Measurements from ENCODE around the gene KRTCAP3. TPM values are rescaled to one million over a fixed set of nuclear protein-coding genes. Genes with fewer than 3 reads are reported as not detected.
A peak's percentile ranks its signal among the peaks of the same experiment; 100 is the strongest.

Gene KRTCAP3
- total and polyA plus RNA-seq, 2 donors from 2014 or later = 17.2 to 32.1 TPM

DNA sequence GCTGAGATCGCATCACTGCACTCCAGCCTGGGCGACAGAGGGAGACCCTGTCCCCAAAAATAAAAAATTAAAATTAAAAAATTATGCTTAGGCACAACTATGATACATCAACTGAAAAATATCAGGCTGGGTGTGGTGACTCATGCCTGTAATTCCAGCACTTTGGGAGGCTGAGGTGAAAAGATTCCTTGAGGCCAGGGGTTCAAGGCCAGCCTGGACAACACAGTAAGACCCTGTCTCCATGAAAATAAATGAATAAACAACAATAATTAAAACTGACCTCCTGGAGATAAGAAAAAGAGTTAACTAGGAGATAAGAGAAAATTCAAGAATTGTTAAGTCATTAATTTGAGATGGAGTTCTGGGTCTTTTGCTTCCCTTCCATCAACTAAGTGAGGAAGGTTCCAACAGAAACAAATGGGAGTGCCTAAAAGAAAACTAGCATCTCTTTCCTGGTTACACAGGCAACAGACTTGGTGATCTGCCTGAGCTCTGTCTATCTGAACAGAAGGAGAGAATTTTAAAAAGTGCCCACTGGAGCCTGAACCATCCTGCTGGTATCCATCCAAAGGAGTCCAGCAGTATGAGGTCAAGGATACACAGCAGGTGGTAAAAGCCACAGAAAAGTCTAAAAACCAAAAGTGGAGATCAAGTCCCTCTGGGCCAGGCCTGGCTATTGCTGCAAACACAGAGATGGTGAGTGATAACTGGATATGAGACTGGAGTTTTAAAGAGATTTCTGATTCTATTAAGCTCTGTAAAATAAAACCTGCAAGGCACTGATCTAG lies 41.6 kb upstream of the KRTCAP3 start:
- no peak overlapping the region for H3K9ac ChIP-seq (ENCODE audit: low read length in 3 of 3)
- no peak for FAIRE-seq
- TF ChIP-seq, protein P1, sequence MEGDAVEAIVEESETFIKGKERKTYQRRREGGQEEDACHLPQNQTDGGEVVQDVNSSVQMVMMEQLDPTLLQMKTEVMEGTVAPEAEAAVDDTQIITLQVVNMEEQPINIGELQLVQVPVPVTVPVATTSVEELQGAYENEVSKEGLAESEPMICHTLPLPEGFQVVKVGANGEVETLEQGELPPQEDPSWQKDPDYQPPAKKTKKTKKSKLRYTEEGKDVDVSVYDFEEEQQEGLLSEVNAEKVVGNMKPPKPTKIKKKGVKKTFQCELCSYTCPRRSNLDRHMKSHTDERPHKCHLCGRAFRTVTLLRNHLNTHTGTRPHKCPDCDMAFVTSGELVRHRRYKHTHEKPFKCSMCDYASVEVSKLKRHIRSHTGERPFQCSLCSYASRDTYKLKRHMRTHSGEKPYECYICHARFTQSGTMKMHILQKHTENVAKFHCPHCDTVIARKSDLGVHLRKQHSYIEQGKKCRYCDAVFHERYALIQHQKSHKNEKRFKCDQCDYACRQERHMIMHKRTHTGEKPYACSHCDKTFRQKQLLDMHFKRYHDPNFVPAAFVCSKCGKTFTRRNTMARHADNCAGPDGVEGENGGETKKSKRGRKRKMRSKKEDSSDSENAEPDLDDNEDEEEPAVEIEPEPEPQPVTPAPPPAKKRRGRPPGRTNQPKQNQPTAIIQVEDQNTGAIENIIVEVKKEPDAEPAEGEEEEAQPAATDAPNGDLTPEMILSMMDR (IDR thresholded peaks at IDR 0.05; ENCODE audit: borderline replicate concordance, extremely low read depth, insufficient read depth) = no peak

DNA sequence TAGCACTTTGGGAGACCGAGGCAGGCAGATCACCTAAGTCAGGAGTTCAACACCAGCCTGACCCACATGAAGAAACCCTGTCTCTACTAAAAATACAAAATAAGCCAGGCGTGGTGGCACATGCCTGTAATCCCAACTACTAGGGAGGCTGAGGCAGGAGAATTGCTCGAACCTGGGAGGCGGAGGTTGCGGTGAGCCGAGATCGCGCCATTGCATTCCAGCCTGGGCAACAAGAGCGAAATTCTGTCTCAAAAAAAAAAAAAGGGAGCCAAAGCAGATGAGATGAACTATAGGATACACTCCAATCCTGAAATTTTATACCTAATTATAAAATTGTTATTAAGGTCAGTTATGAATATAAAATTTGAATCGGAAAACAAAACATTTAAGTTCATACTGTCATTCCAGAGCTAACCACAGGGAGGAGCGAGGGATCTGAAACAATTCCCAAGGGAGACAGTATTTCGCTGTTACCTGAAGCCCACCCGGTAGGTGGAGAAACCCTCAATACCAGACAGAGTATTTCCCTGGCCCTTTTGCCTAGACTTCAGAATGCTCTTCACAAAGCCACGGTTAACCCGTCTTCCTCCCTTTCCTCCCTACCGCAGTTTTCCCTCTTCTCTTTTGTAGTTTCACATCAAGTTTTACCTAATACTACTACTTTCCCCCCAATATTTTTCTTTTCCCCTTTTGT lies 34.2 kb upstream of the KRTCAP3 start:
- no peaks in the 10 kb centered on the region for H3K9me3 ChIP-seq (ENCODE audit: control insufficient read depth in 2 of 3, insufficient read depth in 1 of 3, low read length in 3 of 3)
- FAIRE-seq (no peak), DNase-seq (peak in 4 of 5 donors; percentile 59 to 81 (median 67))
- H3K4me1 ChIP-seq (ENCODE audit: control insufficient read depth in 2 of 3, insufficient read depth in 2 of 3, low read depth in 1 of 3, low read length in 3 of 3) = peaks cover 0 to 7% (median 7%) of the 10 kb centered on the region in 3 donors
- H3K27ac ChIP-seq (ENCODE audit: low read depth in 2 of 2, low read length in 2 of 2) = no peak overlapping the region
- peak overlapping the region; percentile 56 to 86 (median 81) for H3K4me3 ChIP-seq (ENCODE audit: low read length in 3 of 3)
- H3K9ac ChIP-seq (ENCODE audit: low read length in 3 of 3) = peak overlapping the region in 1 of 3 donors; percentile 24
- no peaks in the 10 kb centered on the region for H3K27me3 ChIP-seq (ENCODE audit: control insufficient read depth, insufficient read depth, low read length)
- intact Hi-C loops (cut with DNase I) = no loop called here
- no peaks in the 10 kb centered on the region for H3K36me3 ChIP-seq (ENCODE audit: control insufficient read depth in 2 of 3, insufficient read depth in 3 of 3, low read length in 3 of 3)
- TF ChIP-seq, protein P1 (IDR thresholded peaks at IDR 0.05; ENCODE audit: borderline replicate concordance, extremely low read depth, insufficient read depth) = peak; percentile 57

More for the DNA sequence above, 41.6 kb upstream of the KRTCAP3 start:
- no peak for DNase-seq
- no peak overlapping the region for H3K4me3 ChIP-seq (ENCODE audit: low read length in 3 of 3)
- H3K27ac ChIP-seq (ENCODE audit: low read depth in 2 of 2, low read length in 2 of 2) = no peak overlapping the region
- no peaks in the 10 kb centered on the region for H3K36me3 ChIP-seq (ENCODE audit: control insufficient read depth in 2 of 3, insufficient read depth in 3 of 3, low read length in 3 of 3)
- H3K4me1 ChIP-seq (ENCODE audit: control insufficient read depth in 2 of 3, insufficient read depth in 2 of 3, low read depth in 1 of 3, low read length in 3 of 3) = no peaks in the 10 kb centered on the region
- intact Hi-C loops (cut with DNase I) = no loop called here
- H3K9me3 ChIP-seq (ENCODE audit: control insufficient read depth in 2 of 3, insufficient read depth in 1 of 3, low read length in 3 of 3) = no peaks in the 10 kb centered on the region
- no peaks in the 10 kb centered on the region for H3K27me3 ChIP-seq (ENCODE audit: control insufficient read depth, insufficient read depth, low read length)

DNA sequence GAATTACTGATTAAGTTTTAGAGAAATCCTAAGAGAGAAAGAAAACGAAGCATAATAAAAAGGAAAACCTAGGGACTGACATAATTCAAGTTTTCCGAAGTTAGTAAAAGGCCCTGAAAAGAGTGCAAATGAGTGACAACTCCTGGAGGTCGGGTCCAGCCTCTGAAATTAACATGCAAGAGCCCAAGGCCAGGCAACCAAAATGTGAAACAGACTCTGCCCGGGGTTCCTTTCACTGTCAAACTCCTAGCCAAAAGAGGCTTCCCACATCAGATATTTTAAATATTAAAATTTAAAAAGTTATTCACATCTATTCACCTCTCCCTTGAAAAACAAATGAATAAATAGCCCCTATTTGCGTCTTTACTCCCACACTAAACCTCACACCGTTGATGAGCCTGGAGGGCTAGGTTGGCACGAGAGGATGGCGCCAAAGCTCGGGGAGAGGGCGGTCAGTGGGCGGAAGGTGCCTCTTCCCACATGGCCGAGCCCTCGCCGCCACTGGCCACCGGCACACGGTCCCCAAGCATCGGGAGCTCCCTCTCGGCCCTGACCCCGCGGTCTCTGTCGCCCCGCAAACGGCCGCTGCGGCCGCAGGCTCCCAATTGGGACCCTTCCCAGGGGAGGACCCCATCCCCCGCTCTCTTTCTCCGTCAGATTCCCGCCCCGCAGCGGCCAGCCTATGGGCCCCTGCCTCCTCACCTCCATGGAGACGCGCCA lies 33.4 kb upstream of the KRTCAP3 start:
- Histone ChIP-seq H3K9ac (ENCODE audit: low read length in 3 of 3) (peak overlapping the region; percentile 24 to 78 (median 71)), H3K4me1 (ENCODE audit: control insufficient read depth in 2 of 3, insufficient read depth in 2 of 3, low read depth in 1 of 3, low read length in 3 of 3) (peaks cover 0 to 7% (median 7%) of the 10 kb centered on the region in 3 donors), H3K36me3 (ENCODE audit: control insufficient read depth in 2 of 3, insufficient read depth in 3 of 3, low read length in 3 of 3) (no peaks in the 10 kb centered on the region), H3K4me3 (ENCODE audit: low read length in 3 of 3) (peak overlapping the region; percentile 23 to 86 (median 81)), H3K27me3 (ENCODE audit: control insufficient read depth, insufficient read depth, low read length) (no peaks in the 10 kb centered on the region), H3K27ac (ENCODE audit: low read depth in 2 of 2, low read length in 2 of 2) (peak overlapping the region; percentile 71 to 75), H3K9me3 (ENCODE audit: control insufficient read depth in 2 of 3, insufficient read depth in 1 of 3, low read length in 3 of 3) (no peaks in the 10 kb centered on the region)
- TF ChIP-seq, protein P1 (IDR thresholded peaks at IDR 0.05; ENCODE audit: borderline replicate concordance, extremely low read depth, insufficient read depth) = no peak
- intact Hi-C loops (cut with DNase I) = no loop called here
- DNase-seq = peak in 2 of 5 donors; percentile 40 to 83
- no peak for FAIRE-seq
